Measurements from ENCODE around the gene CAMK1D.
A peak's percentile ranks its signal among the peaks of the same experiment; 100 is the strongest.

The CAMK1D gene

DNA sequence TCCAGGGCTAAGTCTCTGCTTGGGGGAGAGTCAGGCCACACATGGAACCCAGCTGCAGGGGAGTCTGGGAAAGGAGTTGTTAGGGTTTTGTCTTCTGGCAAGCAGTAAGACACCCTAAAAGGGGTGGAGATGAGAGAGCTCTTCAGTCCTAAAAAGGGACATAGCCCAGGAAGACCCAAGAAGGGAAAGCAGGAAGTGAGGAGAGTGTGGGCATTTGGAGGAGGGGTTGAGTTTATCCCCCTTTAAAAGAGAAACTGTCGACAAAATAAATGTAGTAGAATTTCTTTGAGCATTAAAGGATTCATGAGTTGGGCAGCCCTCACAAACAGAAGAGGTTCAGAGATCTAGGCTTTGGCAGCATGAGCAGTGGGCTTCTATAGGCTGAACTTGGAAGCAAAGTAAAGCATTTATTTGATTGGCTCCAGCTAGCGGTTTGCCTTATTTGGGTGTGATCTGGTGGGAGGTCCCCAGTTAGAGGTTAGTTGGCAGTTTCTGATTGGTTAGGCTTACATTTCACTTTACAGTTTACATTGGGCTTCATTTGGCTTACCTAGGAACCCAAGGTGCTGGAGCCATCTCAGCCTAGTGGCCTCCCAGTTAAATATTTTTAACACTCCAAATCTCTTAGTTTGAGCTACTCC, 246.7 kb downstream of the CAMK1D start:
- ATAC-seq: no peak
- no peak for DNase-seq

DNA sequence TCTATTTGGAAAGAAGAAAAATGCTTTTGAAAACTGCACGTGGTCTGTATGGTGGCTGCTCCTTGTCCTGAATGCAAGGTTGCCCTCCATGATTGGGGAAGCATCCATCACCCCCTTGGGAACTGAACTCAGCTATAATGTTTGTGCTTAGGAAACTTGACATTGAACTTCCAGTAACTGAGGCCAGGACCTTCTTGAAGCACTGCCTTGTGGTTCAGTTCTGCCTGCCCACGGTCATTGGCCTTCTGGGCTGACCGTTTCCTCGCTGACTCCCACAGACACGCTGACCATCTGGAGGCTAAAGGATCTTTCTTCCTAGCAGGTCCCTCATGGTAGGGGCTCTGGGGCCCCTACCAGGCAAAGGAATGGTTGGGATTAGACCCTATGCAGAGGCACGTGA, 247.8 kb downstream of the CAMK1D start:
- no peak for ATAC-seq
- no peak for DNase-seq

DNA sequence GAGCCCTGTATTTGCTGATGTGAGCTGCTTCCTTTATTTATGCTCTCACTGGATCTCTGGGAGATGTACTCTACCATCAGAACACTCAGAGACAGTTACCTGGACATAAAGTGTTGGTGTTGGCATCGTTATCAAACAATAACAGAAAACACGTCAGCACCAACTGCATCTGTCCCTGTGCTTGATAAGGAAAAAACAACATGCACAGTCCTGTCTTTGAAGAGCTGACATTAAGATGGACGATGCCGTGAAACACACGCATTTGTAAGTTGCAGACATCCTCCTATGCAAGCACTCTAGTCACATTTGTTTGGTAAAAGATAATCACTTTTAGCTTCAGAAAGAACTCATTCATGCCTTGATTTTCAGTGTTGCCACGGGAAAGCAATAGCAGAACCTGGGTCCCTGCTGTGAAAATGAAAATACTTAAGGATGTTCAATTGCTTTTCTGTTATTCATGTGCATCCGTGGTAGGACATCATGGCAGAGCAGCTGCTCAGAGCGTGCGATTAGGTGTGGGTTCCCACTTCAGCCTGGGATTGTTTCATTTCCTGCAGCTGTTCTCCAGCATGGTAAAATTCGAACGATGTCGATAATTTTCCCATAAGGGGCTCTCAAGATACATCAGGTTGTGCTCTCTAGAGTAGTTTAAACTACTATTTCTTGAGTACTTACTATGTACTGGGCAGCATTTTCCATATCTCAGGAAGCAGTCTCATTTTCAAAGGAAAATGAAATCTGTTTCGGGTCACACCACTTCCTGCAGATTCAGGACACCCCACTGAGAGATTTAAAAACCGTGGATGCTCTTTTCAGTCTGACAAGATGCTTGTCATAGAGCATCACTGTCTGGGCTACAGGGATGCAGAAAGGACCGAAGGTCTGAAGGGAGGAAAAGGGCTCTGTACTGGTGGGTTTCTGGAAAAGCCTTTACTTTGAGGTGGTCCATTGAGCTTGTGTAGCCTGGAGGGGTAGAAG, 248.7 kb downstream of the CAMK1D start:
- DNase-seq: no peak
- no peak for ATAC-seq

DNA sequence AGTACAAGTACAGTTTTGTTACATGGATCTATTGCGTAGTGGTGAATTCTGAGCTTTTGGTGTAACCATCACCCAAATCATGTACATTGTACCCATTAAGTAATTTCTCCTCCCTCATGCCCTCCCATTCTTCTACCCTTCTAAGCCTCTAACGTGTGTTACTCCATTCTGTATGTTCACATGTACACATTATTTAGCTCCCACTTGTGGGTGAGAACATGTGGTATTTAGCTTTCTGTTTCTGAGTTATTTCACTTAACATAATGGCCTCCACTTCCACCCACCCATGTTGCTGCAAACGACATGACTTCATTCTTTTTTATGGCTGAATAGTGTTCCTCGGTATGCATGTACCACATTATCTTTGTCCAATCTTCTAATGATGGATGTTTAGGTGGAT, 251.3 kb downstream of the CAMK1D start:
- DNase-seq (no peak), ATAC-seq (no peak)

DNA sequence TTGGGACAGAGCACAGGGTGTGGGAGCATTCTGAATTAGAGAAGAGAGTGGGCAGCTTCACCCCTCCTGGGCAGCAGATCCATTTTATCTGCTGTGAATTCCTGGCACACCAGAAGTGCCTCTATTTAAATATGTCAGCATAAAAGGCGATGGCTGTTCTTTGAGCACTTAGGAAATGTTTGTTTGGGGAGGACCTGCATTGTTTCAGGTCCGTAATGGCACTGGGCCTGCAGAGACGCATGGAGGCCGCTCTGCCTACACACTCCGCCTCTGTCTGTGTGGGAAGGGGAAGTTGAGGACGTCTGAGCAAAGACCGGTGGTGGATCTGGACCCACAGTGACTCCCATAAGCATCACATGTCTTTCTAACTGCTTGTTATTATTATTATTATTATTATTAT, 253.2 kb downstream of the CAMK1D start:
- ATAC-seq: no peak

DNA sequence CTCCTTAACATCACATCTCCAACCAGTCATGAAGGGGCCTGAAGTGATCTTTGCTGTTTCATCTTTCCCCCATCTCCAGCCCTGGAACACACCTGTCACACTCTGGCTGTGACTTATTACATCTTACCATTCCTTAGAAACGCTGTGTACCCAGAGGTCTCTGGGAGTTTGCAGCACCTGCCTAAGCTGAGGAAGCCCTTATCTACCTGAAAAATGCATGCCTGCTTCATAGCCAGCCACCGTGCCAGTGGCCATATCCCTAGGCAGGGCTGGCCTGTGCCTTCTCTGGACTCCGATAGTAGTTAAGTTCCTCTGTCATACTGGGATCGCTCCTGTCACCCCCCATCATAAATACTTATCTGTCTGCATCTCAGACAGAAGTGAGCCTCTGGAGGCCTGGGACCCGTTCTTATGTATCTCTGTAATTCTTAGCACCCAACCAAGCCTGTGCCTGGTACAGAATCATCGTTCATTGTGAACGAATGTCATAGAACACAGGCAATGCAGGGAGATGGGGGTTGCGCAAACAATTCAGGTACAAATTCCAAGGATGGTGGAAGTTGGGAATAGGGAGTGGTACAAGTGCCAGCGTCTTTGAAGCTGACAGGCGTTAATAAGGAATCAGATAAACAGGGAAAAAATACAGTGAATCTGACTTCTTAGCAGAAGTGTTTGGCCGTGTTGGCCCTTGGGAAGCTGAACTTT, 254.6 kb downstream of the CAMK1D start:
- ATAC-seq (no peak), DNase-seq (no peak)

More for the DNA sequence above, 253.2 kb downstream of the CAMK1D start:
- no peak for DNase-seq

DNA sequence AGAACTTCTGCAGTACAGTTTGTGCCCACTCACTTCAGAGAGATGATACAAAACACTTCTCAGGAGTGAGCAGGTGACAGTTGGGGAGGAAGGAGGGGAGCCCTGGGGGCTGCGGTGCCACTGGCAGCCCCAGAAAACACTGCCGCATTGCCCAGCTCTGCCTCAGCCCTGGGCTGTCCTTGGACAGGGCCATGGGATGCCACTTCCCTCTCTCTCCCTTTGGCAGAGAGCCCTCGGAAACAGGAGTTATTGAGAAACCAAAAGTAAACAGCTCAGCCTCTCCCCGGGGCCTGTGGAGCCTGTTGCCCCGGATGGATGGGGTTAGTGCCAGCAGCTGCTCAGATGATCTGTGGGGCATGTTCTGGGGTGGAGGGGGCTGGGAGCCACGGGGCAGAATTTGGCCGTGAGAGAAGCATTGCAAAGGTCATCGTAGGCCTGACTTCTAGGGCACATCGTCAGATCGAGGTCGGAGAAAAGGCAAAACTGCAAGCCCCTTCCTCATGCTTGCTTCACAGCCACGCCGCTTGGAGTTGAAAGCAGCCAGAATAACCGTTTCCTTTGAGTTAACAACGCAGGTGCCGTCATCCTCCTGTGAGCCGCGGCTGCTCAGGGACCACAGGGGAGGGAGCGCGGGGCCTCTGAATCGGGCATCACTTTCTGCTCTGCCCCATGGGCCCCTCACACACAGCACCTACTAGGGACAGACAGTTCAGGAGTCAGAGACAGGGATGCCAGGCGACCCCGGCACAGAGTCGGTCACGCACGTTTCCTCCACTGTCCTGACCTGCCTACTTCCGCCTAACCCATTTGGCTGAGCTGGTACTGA, 256.4 kb downstream of the CAMK1D start:
- DNase-seq: peak; percentile 57

DNA sequence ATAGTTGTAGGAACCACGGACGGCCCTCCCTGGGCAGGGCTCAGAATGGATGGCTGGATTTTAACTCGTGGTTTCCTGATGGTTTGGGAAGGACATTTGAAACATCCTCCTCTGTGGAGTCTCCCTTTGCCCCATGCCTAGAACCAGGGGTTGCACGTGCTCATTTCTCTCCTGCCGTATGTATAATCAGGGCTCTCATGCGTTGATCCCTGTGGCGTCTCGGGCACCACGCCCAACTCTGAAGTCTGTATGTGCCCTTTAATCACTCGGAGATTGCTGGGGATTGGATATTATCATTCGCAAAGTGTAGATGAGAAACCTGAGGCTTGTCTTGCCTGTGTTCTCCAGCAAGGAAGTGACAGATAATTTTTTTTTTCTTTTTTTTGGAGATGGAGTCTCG, 257.1 kb downstream of the CAMK1D start:
- ATAC-seq (no peak), DNase-seq (no peak)

More for the DNA sequence above, 256.4 kb downstream of the CAMK1D start:
- peak; percentile 76 for ATAC-seq

DNA sequence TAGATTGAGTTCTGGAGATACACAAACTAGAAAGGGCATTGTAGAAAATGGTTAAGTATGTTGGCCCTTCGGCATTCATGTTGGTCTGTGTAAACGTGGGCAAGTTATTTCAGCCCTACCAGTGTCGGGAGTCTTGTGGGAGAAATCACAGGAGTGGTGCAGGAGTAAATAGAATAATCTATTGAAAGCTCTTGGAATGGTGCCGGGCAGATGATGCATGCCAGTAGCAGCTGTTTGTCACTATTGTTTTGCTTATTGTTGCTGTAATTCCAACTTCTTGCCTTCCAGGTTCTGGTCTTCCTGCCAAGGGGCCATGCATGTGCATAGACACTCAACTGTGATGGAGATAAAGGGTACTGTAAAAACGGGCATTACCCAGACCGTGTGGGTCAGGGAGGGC, 259.4 kb downstream of the CAMK1D start:
- DNase-seq (no peak), ATAC-seq (no peak)

DNA sequence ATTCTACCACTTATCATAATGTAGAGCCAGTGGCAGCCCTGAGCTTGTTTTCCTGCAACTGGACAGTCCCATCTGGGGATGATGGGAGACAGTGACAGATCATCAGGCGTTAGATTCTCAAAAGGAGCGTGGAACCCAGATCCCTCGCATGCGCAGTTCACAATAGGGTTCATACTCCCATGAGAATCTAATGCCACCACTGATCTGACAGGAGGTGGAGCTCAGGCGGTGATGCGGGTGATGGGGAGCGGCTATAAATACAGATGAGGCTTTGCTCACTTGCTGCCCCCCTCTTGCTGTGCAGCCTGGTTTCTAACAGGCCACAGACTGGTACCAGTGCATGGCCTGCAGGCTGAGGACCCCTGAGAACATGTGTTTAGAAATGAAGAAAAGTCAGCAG, 260.1 kb downstream of the CAMK1D start:
- DNase-seq (no peak), ATAC-seq (no peak)

DNA sequence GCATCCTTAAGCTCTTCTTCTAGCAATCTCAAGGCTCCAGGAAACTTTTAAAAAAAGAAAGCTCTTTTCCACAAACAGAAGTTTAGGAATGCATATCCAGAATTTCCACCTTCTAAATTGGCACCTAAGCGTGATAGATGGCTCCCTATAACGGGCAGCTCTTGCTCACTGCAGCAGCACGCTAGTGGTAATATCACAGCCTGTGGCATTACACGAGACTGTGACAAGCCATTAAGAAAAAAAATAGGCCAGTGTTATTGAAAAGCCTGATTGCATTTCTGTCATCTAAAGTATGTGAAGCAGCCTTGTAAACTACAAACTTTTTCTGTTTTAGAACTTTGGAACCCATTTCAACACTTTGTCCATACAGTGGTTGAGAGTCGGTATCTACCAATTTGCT, 263.8 kb downstream of the CAMK1D start:
- ATAC-seq: no peak
- no peak for DNase-seq

DNA sequence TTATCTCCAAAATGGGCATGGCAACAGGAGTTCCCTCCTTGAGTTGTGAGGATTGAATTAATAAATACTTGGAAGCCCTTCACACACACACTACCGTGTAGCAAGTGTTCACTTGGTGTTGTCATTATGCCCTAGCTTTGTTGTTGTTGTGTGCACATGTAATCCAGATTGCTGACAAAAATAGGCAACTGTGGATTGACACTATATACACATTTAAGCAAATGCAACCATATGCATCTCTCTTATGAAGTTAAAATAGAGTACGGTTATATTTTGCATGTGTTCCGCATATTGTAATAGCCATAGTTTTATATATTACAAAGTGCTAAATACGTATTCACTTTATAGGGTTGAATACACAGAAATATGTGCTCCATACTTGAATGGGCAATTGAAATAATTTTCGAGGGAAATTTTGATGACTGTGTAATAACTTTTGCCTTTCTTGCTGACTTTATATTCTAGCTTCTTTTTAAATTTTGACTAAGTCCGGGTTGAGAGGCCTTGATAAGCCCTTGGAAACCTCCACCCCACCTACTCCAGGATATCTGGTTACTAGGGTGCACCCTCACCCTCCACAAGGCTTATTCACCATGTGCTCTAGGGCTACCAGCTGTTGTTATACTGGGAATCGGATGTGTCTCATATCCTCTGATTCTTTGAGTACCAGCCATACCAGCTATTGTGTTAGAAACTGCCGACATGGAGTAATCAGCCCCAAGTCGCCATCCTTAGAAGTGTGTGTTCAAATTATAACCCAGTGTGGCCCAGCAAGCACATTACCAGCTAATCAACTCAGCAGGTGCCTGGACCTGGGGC, 265.0 kb downstream of the CAMK1D start:
- no peak for ATAC-seq
- DNase-seq: no peak

DNA sequence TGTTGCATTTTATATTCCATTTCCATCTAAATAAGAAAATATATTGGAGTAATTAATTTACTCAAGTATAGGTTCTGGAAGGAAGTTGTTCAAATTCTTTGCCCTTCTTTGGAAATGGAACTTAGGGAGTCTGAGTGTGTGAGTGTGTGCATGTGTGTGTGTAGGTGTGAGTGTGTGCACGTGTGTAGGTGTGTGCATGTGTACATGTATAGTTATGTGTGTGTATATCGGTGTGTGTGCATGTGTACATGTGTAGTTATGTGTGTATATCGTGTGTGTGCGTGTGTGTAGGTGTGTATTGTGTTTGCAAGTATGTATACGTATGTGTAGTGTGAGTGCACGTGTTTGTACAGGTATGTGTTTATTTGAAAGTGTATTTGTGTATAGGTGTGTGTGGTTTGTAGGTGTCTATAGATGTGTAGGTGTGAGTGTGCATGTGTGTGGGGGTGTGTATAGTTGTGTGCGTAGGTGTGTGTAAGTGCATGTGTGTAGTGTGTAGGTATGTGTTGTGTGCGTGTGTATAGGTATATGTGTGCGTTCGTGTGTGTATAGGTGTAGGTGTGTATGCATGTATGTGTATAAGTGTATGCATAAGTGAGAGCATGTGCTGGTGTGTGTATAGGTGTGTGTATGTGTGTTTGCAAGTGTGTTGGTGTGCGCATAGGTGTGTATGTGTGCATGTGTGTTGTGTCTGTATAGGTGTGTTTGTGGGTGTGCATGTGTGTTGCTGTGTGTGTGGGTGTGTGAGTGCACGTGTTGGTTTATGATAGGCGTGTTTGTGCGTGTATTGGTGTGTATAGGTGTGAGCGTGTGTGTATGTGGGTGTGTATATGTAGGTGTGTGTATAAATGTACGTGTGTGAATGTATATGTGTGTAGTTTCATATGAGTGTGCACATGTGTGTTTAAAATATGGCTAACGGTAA, 266.2 kb downstream of the CAMK1D start:
- no peak for ATAC-seq
- no peak for DNase-seq

DNA sequence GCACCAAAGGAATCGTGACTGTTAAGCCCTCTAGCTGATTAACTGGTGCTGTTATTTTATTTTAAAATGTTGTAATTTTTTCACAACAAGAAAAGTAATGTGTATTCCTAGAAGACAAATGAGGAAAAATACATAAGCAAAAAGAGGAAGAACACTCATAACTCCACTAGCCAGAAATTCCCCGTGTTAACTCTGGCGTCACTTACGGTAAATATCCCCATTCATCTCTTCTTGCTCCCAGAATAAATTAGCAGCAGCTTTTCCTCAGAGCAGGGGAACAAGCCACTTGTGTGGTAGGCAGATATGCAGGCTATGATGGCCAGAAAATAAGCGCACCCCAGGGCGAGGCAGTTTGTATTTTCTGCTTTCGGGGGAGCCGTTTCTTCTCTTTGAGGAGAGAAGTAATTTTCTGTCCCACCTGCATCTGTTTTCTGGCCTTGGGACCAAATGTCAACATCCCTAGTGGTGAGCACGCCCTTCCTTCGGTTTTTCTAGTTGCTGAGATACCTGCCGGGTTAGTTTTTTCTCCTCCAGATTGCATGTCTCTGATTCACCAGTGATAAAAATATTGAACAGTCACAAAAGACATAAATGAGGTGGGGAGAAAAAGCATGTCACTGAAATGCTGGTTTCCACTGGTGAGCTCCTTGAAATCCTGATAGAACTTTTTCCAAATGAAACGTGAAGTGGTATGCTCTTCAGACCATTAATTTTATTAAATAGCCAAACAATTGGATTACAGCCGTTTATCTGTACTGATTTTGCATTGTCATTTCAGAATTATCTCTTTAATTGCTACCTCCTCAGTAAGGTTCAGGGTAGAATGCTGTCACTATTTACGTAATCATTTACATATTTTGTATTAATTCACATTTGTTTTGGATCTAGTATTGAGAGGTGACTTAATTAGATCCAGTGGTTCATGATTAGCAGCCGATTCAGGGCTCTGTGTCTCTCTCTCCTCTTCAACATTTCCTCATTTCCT, 268.1 kb downstream of the CAMK1D start:
- no peak for ATAC-seq
- no peak for DNase-seq

DNA sequence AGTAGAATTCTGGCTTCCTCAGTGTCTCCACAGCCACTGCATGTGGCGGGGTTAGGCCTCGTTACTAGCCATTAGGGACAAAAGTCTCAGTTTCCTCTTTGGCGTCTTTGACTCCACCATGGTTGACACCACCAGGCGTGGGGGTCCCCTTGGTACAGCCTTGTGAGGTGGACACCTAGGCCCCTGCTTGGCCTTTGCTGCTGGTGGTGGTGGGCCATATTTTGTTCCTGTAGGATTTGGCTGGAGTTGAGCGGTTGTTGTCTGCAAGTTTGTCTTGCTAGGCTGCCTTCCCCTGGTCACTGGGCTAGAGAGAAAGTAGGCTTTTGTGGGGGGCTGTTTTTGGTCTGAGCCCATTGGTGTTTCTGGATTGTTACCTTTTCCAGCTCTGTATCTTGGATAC, 272.7 kb downstream of the CAMK1D start:
- no peak for ATAC-seq

DNA sequence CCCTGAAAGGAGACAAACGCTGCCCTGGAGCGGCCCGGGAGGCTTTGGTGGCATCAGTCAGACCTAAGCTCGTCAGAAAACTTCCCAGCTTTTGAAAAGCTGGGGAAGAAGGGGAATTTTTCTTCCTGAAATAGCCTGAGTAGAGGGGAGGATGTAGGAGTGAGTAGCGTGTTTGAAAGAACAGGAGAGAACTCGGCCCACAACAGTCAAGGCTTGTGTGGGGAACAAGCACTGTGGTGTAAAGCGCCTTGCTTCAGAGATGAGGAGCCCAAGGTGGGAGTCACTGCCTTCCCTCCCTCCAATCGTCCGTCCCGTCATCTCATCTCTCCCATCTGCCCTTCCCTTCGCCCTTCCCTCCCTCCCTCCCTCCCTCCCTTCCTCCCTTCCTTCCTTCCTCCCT, 273.3 kb downstream of the CAMK1D start:
- no peak for ATAC-seq

More for the DNA sequence above, 272.7 kb downstream of the CAMK1D start:
- no peak for DNase-seq

DNA sequence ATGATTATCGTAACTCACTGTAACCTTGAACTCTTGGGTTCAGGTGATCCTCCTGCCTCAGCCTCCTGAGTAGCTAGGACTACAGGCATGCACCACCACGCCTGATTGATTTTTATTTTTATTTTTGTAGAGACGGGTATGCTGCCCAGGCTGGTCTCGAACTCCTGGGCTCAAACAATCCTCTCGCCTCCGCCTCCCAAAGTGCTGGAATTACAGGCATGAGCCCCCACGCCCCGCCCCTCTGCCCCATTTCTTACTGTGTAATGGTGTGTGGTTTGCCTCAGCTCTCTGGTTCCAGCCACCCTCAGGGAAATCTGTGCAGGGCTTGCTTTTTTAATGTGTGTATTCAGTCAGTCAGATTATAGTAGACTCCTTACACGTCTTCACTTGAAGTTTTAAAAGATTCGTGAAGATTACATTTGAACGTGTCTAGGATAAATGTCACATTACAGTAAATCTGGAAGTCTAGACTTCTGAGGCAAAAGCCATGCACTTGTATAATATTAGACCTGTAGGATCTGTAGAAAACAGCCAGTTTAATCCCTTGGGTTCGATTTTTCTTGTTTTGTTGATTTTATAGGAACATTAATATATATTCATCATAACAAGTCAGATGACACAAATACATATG, 276.2 kb downstream of the CAMK1D start:
- ATAC-seq (no peak), DNase-seq (no peak)

More for the DNA sequence above, 273.3 kb downstream of the CAMK1D start:
- DNase-seq: no peak

DNA sequence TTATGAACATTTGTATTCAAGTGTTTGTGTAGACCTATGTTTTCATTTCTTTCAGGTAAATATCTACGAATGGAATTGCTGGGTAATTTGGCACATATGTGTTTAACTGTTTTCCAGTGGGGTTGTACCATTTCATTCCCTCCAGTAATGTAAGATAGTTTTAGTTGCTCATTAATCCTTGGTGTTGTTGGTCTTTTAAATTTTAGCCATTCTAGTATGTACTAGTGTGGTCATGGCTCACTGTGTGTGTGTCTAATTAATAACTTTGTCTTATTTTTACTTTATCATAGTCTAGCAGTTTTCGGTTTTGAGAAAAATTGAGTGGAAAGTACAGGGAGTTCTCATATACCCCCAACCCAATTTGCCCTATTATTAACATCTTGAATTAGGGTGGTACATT, 278.8 kb downstream of the CAMK1D start:
- DNase-seq (no peak), ATAC-seq (no peak)

All from stimulated activated naive CD8-positive, alpha-beta T cell treated with anti-CD3 and anti-CD28 coated beads, Interleukin-15, Interleukin-2, amounts not matched to agents 100 U/mL and 50 U/mL, for 24 hours (primary cell).